Gastrocnemius medialis (tissue), 4 donors: ENCODE data around the gene ARHGAP27. TPM values are rescaled to one million over a fixed set of nuclear protein-coding genes. Genes with fewer than 3 reads are reported as not detected.

ENCODE experiments used
- ATAC-seq, 2 donors: fragments of 150-250 bp; one replicate each; pipeline ENCODE4 v1.9.1; 2016
- DNase-seq, 2 donors: peaks; one replicate each; pipeline ENCODE4 v3.0.0-alpha.2; 2019
- H3K27ac ChIP-seq, 4 donors: fragments of 200-600 bp; sonication (generic); 1 replicate in 1 of 4; 2 replicates in 3 of 4; pipeline ENCODE4 v1.5.1; 2016 to 2018; ENCODE audit warnings: mild to moderate bottlenecking in 2 of 4, moderate library complexity in 1 of 4
- H3K27me3 ChIP-seq, 3 donors: fragments of 200-600 bp; sonication (generic) in 2 of 3; 1 replicate in 1 of 3; 2 replicates in 2 of 3; pipeline versions ENCODE4 v1.5.1 to v1.6.0; 2016 to 2019; ENCODE audit warnings: mild to moderate bottlenecking in 1 of 3, moderate library complexity in 1 of 3
- H3K36me3 ChIP-seq, 2 donors: fragments of 200-600 bp; sonication (generic) in 1 of 2; one replicate each; pipeline ENCODE4 v1.5.1; 2017 to 2018
- H3K4me1 ChIP-seq, 2 donors: fragments of 200-600 bp; sonication (generic) in 1 of 2; one replicate each; pipeline ENCODE4 v1.5.1; 2016 to 2017; ENCODE audit warnings: mild to moderate bottlenecking in 2 of 2
- H3K4me3 ChIP-seq, 4 donors: fragments of 200-600 bp; sonication (generic) in 3 of 4; 1 replicate in 1 of 4; 2 replicates in 3 of 4; pipeline ENCODE4 v1.5.1; 2016 to 2019; ENCODE audit warnings: mild to moderate bottlenecking in 2 of 4
- H3K9me3 ChIP-seq, 3 donors: fragments of 200-600 bp; sonication (generic) in 2 of 3; 1 replicate in 1 of 3; 2 replicates in 2 of 3; pipeline ENCODE4 v1.5.1; 2016 to 2019
- POLR2A ChIP-seq, 2 donors: fragments of 450-650 bp; IDR thresholded peaks; one replicate each; pipeline ENCODE4 v1.6.1; 2017; ENCODE audit warnings: antibody characterized with exemption in 2 of 2, mild to moderate bottlenecking in 2 of 2, moderate library complexity in 2 of 2
- in situ Hi-C, 4 donors: fragments of 200-750 bp; cut with MboI; loops; one replicate each; pipeline versions ENCODE4 v1.15.0 to v1.8.0; 2017; ENCODE audit warnings: low sequenced_read_pairs in 4 of 4
- intact Hi-C: fragments of 100-400 bp; cut with DNase I; formaldehyde crosslinking; loops from one replicate; pipeline ENCODE4 v1.15.1; 2023; ENCODE audit warnings: low total_unique reads
- total RNA-seq, 4 donors: library from RNA; depleted of rRNA; stranded (reverse); fragments of >200 nt; gene quantifications; one replicate each; pipeline versions ENCODE4 v1.1.0 to v1.2.3, GENCODE V29; 2016
- TF ChIP-seq, protein P1 (sequence below), 5 experiments: fragments of 450-650 bp in 3 of 5; fragments of 200-600 bp in 2 of 5; sonication (generic) in 2 of 5; IDR thresholded peaks in 4 of 5; conservative IDR thresholded peaks in 1 of 5; 1 replicate in 4 of 5; 2 replicates in 1 of 5; pipeline ENCODE4 v1.5.1; 2016 to 2019; ENCODE audit warnings: antibody characterized with exemption in 5 of 5, mild to moderate bottlenecking in 3 of 5, moderate library complexity in 3 of 5

Gene ARHGAP27
- total RNA-seq, 4 donors from 2014 or later = 4.2 to 6.0 (median 5.1) TPM

DNA sequence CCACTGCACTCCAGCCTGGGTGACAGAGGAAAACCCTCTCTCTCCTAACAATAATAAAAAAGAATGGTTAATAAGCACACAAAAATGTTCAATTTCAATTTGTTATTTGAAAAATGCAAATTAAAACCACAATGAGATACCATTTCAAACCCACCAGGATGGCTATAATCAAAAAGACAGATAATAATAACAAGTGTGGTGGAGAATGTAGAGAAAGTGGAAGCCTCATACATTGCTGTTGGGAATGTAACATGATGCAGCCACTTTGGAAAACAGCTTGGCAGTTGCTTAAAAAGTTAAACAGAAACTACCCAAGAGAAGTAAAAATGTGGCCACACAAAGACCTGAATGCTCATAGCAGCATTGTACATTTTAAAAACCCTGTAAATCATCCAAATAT lies 64.0 kb downstream of the ARHGAP27 start:
- ATAC-seq = no peak
- Histone ChIP-seq H3K4me1 (peaks cover 17 to 18% of the 10 kb centered on the region in 2 donors), H3K4me3 (no peak overlapping the region), H3K36me3 (no peaks in the 10 kb centered on the region), H3K27ac (no peak overlapping the region), H3K9me3 (no peaks in the 10 kb centered on the region), H3K27me3 (no peaks in the 10 kb centered on the region)
- TF ChIP-seq, protein P1, sequence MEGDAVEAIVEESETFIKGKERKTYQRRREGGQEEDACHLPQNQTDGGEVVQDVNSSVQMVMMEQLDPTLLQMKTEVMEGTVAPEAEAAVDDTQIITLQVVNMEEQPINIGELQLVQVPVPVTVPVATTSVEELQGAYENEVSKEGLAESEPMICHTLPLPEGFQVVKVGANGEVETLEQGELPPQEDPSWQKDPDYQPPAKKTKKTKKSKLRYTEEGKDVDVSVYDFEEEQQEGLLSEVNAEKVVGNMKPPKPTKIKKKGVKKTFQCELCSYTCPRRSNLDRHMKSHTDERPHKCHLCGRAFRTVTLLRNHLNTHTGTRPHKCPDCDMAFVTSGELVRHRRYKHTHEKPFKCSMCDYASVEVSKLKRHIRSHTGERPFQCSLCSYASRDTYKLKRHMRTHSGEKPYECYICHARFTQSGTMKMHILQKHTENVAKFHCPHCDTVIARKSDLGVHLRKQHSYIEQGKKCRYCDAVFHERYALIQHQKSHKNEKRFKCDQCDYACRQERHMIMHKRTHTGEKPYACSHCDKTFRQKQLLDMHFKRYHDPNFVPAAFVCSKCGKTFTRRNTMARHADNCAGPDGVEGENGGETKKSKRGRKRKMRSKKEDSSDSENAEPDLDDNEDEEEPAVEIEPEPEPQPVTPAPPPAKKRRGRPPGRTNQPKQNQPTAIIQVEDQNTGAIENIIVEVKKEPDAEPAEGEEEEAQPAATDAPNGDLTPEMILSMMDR (IDR thresholded peaks at IDR 0.05 in 4 of 5, conservative IDR thresholded peaks at IDR 0.05 in 1 of 5) = no peak
- no peak for TF ChIP-seq POLR2A (IDR thresholded peaks at IDR 0.05)
- no peak for DNase-seq
- in situ Hi-C loops = no loop called here
- intact Hi-C loops = no loop called here

DNA sequence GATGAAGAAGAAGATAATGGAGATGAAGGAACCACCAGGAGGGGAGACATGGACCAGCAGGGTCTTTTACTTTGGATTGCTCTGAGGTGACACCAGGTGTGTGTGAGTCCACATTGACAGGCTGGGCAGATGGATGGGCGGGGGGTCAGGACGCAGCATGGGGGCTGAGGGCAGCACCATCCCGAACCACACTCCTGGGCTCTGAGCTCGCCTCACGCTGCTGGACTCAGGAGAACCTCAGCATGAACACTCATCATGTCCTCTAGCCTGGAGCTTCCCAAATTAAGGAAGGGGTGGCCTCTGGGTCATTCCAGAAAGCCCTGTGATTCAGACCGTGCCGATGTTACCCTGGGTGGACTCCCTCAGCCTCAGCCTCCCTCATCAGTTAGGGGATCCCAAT lies 65.5 kb downstream of the ARHGAP27 start:
- in situ Hi-C loops (no loop called here), intact Hi-C loops (no loop called here)
- Histone ChIP-seq H3K9me3 (no peaks in the 10 kb centered on the region), H3K27me3 (no peaks in the 10 kb centered on the region), H3K27ac (no peak overlapping the region), H3K4me1 (peaks cover 11 to 15% of the 10 kb centered on the region in 2 donors), H3K36me3 (no peaks in the 10 kb centered on the region), H3K4me3 (no peak overlapping the region)
- no peak for ATAC-seq
- TF ChIP-seq, protein P1 (IDR thresholded peaks at IDR 0.05 in 4 of 5, conservative IDR thresholded peaks at IDR 0.05 in 1 of 5) = no peak
- no peak for TF ChIP-seq POLR2A (IDR thresholded peaks at IDR 0.05)
- DNase-seq = no peak

DNA sequence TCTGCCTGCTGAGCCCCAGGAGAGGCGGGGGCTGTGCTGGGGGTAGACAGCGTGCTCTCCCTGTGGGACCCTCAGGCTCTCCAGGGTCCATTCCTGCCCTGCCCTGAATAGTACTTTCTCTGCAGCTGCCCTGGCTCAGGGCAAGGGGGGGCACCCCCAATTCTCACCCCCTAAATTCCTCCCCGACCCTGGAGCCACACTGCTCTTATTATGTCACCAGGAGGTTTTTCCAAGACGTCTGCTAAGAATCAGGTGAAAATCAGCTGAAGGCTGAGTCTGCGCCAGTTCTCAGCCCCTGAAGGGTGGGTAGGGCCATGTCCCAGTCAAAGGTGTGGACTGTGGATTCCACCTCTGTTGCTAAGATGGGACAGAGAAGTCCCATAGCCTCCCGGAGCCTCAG lies 66.0 kb downstream of the ARHGAP27 start:
- H3K27ac ChIP-seq = no peak overlapping the region
- ATAC-seq (no peak), DNase-seq (no peak)
- no peak overlapping the region for H3K4me3 ChIP-seq
- no peaks in the 10 kb centered on the region for H3K27me3 ChIP-seq
- in situ Hi-C loops (no loop called here), intact Hi-C loops (no loop called here)
- H3K36me3 ChIP-seq = no peaks in the 10 kb centered on the region
- peaks cover 6 to 10% of the 10 kb centered on the region in 2 donors for H3K4me1 ChIP-seq
- no peak for TF ChIP-seq POLR2A (IDR thresholded peaks at IDR 0.05)
- TF ChIP-seq, protein P1 (IDR thresholded peaks at IDR 0.05 in 4 of 5, conservative IDR thresholded peaks at IDR 0.05 in 1 of 5) = no peak
- H3K9me3 ChIP-seq = no peaks in the 10 kb centered on the region

DNA sequence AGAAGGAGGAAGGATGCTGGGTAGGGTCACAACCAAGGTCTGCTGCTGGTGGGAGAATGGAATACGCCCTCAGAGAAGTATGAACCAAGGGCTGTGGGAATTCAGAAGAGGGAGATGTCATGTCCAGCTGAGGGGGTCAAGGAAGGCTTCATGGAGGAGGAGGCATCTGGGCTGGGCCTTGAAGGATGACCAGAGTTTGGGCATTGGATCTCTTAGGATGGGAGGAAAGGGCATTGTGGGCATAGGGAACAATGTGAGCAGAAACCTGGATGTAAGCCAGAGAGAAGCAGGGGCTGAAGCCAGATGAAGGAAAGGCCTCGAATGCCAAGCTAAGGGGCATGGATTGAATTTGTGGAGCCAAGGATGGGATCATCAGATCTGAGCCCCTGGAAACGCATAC lies 66.6 kb downstream of the ARHGAP27 start:
- no peak for DNase-seq
- in situ Hi-C loops (no loop called here), intact Hi-C loops (no loop called here)
- Histone ChIP-seq H3K4me3 (no peak overlapping the region), H3K27me3 (no peaks in the 10 kb centered on the region), H3K36me3 (no peaks in the 10 kb centered on the region), H3K27ac (no peak overlapping the region), H3K4me1 (peaks cover under 1 to 6% of the 10 kb centered on the region in 2 donors), H3K9me3 (no peaks in the 10 kb centered on the region)
- ATAC-seq = no peak
- TF ChIP-seq, protein P1 (IDR thresholded peaks at IDR 0.05 in 4 of 5, conservative IDR thresholded peaks at IDR 0.05 in 1 of 5) = no peak
- no peak for TF ChIP-seq POLR2A (IDR thresholded peaks at IDR 0.05)
